ENCODE measurements around the gene GPR156.

Gene GPR156

GRCh38 chr3:120212505-120212904 lies 72.5 kb downstream of the GPR156 start:
- no peak for TF ChIP-seq SIN3A (IDR thresholded peaks at IDR 0.05; ENCODE audit: borderline replicate concordance, insufficient read depth, low read length)
- TF ChIP-seq POLR2AphosphoS5 (IDR thresholded peaks at IDR 0.05; ENCODE audit: low read depth, low read length), result no peak
- TF ChIP-seq REST (IDR thresholded peaks at IDR 0.05; ENCODE audit: insufficient read depth in 1 of 2, low read depth in 2 of 2, low read length in 2 of 2), result no peak

GRCh38 chr3:120209425-120209824 lies 75.6 kb downstream of the GPR156 start:
- TF ChIP-seq FOXP2 (optimal IDR thresholded peaks at IDR 0.05; ENCODE audit: borderline replicate concordance, extremely low read depth, extremely low read length, insufficient read depth) (no peak), TAF1 (IDR thresholded peaks at IDR 0.05; ENCODE audit: borderline replicate concordance, insufficient read depth, low read length) (no peak), SIN3A (IDR thresholded peaks at IDR 0.05; ENCODE audit: borderline replicate concordance, insufficient read depth, low read length) (no peak), POLR2AphosphoS5 (IDR thresholded peaks at IDR 0.05; ENCODE audit: low read depth, low read length) (no peak), REST (IDR thresholded peaks at IDR 0.05; ENCODE audit: insufficient read depth in 1 of 2, low read depth in 2 of 2, low read length in 2 of 2) (no peak)

GRCh38 chr3:120204338-120204737 lies 80.7 kb downstream of the GPR156 start:
- TF ChIP-seq REST (IDR thresholded peaks at IDR 0.05; ENCODE audit: insufficient read depth in 1 of 2, low read depth in 2 of 2, low read length in 2 of 2) (no peak), SIN3A (IDR thresholded peaks at IDR 0.05; ENCODE audit: borderline replicate concordance, insufficient read depth, low read length) (no peak)

GRCh38 chr3:120203621-120204020 lies 81.4 kb downstream of the GPR156 start:
- TF ChIP-seq POLR2AphosphoS5 (IDR thresholded peaks at IDR 0.05; ENCODE audit: low read depth, low read length) (no peak), SIN3A (IDR thresholded peaks at IDR 0.05; ENCODE audit: borderline replicate concordance, insufficient read depth, low read length) (no peak), REST (IDR thresholded peaks at IDR 0.05; ENCODE audit: insufficient read depth in 1 of 2, low read depth in 2 of 2, low read length in 2 of 2) (no peak), FOXP2 (optimal IDR thresholded peaks at IDR 0.05; ENCODE audit: borderline replicate concordance, extremely low read depth, extremely low read length, insufficient read depth) (no peak), TAF1 (IDR thresholded peaks at IDR 0.05; ENCODE audit: borderline replicate concordance, insufficient read depth, low read length) (no peak)

- no peak for TF ChIP-seq SIN3A (IDR thresholded peaks at IDR 0.05; ENCODE audit: borderline replicate concordance, insufficient read depth, low read length)
- TF ChIP-seq TAF1 (IDR thresholded peaks at IDR 0.05; ENCODE audit: borderline replicate concordance, insufficient read depth, low read length), result no peak
- TF ChIP-seq REST (IDR thresholded peaks at IDR 0.05; ENCODE audit: insufficient read depth in 1 of 2, low read depth in 2 of 2, low read length in 2 of 2), result no peak
- no peak for TF ChIP-seq POLR2AphosphoS5 (IDR thresholded peaks at IDR 0.05; ENCODE audit: low read depth, low read length)
- TF ChIP-seq FOXP2 (optimal IDR thresholded peaks at IDR 0.05; ENCODE audit: borderline replicate concordance, extremely low read depth, extremely low read length, insufficient read depth), result no peak
Measured at GRCh38 chr3:120203016-120203415, 82.0 kb downstream of the GPR156 start.
